ENCODE results near the gene FANCE.
A peak's percentile ranks its signal among the peaks of the same experiment; 100 is the strongest.
"Not testable (repeated sequence)": the region's sequence is repeated elsewhere in the genome, so short reads cannot be mapped to it uniquely, and the experiment has no call there.

The FANCE gene

DNA sequence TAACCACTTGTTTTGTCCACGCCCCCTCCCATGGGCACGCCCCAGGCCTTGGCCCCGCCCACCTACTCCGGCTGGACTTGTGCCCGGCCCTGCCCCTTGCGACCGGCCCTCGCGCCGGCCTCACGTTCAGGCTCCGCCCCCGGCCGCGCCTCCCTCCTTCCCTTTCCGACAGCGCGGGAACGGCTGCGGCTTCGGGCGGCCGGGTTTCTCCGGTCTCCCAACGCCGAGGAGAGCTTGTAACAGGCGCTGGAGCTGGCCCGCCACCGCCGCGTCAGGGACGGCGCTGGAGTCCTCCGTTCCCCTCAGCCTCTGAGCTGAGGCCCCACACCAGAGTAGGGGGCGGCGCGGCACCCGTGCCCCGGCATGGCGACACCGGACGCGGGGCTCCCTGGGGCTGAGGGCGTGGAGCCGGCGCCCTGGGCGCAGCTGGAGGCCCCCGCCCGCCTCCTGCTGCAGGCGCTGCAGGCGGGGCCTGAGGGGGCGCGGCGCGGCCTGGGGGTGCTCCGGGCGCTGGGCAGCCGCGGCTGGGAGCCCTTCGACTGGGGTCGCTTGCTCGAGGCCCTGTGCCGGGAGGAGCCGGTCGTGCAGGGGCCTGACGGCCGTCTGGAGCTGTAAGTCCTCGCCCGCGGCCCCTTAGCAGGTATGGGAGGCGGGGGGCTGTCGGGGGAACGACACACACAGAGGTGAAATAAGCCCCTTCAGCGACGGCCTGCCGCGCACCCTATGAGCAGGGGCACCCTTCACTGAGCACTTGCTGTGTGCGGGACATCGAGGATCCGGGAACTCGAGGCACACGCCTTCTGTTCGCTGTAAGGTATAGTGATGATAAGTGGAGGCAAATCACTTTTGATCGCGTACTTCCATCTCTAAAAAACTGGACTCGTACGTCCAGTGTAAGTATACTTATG lies at the start of gene FANCE:
Gene FANCE (plus strand): TSS at position 156 of the 908 bp plus-strand sequence. CDS start 208 bp downstream, at position 364.
- peak; percentile 85 to 87 for DNase-seq

GRCh38 chr6:35402856-35403191 lies 49.3 kb upstream of the FANCE start:
- no peak for DNase-seq

DNA sequence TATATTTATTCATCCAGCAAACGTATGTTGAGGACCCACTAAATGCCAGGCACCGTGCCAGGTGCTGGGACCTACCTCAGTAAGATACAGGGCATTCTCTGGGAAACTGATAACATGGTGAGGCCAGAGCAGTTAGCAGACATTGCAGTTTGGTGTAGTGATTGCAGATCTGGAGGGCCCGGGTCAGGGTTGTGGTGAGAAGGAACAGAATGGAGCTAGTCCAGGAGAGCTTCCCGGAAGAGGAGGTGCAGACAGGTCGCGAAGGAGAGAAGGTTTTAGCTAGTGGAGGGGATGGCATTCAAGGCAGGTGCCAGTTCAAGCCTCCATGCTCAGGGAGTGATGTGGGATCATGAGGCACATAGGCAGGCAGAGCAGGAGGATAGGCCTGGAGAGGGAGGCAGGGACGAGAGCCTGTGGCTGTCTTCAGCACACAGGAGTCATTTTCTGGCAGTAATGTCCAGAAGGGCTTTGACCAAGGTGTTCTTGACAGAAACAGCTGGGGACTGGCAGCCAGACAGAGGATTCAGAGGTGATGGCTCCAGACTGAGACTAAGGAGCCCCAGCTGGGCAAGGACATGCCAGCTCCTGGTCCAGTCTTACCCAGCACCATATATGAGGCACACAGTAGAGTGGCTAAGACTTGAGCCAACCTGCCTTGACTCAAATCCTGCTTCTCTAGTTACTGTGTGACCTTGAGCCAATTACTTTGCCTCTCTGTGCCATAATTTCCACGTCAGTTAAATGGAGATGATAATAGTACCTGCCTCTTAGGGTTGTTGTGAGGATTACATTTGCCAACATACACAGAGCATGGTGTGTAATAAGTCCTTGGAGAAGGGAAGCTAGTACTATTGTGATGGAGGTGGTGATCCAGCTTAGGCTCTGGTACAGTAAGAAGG lies 48.3 kb upstream of the FANCE start:
- no peak for DNase-seq

GRCh38 chr6:35406711-35407485 lies 45.2 kb upstream of the FANCE start:
- DNase-seq, result no peak

DNA sequence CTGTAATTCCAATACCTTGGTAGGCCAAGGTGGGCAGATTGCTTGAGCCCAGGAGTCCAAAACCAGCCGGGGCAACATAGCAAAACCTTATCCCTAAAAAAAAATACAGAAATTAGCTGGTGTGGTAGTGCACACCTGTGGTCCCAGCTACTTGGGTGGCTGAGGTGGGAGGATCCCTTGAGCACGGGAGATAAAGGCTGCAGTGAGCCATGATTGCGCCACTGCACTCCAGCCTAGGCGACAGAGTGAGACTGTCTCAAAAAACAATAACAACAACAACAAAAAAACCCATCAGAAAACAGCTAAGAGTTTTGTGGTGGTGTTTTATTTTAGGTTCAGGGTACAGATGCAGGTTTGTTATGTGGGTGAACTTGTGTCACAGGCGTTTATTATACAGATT lies 42.9 kb upstream of the FANCE start:
- no peak for DNase-seq

GRCh38 chr6:35410131-35410530 lies 42.0 kb upstream of the FANCE start:
- DNase-seq, result no peak

DNA sequence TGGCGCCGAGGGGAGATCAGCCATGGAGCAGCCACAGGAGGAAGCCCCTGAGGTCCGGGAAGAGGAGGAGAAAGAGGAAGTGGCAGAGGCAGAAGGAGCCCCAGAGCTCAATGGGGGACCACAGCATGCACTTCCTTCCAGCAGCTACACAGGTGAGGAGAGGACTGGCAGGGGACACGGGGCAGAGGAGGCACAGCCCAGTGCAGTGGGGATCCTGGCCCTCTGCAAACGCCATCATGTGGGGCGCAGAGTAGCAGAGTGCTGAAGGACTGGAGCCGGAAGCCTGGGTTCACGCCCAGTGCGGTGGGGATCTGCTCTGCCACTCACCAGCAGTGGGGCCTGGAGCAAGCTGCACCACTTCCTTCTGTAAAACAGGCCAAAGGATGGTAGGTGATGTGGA lies 41.1 kb upstream of the FANCE start:
- DNase-seq, result no peak

DNA sequence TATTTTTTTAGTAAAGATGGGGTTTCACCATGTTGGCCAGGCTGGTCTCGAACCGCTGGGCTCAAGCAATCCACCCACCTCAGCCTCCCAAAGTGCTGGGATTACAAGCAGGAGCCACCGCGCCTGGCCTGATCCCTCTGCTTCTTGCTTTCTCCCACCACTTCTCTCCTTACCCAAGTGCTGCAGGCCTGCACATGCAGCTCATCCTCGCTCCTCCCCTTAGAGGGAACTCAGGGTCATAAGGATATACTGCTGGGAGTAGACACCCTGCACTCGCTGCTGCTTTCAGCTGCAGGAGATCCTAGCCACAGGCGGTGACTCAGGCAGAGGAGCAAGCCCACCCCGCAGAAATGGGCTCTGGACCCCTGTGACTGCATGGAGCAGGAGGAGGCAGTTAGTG lies 40.0 kb upstream of the FANCE start:
- DNase-seq, result no peak

DNA sequence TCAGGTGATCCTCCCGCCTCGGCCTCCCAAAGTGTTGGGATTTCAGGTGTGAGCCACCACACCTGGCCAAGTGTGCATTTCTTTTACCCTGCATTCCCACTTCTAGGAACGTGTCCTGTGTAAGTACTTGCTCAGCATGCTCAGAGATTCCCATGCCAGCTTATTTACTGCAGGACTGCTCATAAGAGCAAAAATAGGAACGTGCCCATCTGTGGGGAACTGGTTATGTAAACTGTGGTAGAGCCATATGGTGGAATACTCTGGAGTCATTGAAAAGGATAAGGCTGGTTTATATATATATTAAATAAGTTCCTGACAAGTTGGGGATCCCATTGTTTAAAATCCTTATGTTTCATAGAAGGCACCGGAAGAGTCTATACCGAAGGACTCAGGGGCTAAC lies 38.2 kb upstream of the FANCE start:
- no peak for DNase-seq

- peak; percentile 22 to 31 for DNase-seq
Observed at GRCh38 chr6:35415065-35415891, 36.9 kb upstream of the FANCE start.

DNA sequence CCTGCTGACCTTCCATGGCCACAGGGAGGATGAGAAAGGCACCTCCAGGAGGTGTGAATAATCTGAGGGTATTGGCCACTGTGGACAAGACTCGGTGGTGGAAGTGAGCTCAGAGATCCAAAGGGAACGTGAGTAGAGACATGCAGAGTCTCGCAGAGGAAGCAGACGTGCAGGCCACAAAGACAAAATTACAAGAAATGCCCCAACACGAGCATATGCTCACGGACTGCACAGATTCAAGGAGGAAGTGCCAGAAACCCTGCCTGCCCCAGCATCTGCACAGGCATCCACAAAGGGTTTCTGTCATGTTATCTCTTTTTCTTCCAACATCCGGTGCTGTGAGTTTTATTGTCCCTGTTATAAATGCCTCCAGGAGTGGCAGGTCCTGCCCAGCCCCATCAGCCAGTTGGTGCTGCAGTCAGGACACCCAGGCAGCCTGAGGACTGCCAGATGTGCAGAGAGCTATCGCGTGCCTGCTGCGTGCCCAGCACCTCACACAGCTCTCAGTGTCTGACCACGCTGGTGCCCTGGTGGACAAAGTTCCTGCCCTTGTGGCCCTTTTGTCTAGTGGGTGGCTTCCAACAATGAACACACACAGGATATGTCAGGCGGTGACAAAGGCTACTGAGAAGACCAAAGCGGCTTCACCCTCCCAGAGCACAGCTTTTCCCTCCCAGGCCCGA lies 34.0 kb upstream of the FANCE start:
- DNase-seq, result no peak

DNA sequence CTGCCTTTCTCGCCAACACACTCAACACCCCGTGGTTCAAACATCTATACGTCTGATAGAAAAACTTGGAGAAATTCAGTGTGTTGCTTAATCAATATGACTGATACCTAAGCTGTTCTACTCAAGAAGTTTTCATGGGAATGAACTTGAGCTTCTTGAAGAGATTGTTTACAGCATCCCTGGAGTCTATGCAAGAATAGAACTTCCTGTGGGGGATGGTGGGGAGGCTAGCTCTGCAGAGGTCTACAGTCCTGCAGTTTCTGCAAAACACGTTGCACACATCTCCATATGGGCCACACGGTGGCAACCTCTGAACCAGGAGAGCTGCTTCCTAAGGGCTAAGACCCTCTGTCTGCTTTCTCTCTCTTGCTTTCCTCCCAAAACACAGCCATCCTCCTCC lies 32.7 kb upstream of the FANCE start:
- DNase-seq, result no peak

DNA sequence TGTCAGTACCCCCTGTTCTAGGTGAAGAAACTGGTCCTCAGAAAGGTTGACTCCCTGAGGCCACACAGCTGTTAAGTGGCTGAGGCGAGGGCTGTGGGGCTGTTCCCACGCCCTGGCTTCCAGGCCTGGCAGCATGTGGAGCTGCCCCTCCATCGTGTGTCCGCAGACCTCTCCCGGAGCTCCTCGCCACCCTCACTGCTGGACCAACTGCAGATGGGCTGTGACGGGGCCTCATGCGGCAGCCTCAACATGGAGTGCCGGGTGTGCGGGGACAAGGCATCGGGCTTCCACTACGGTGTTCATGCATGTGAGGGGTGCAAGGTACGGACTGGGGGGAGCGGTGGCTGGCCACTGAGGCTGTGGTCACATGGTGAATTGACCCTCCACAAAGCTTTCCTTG lies 32.2 kb upstream of the FANCE start:
- DNase-seq, result no peak

- no peak for DNase-seq
Observed at GRCh38 chr6:35425284-35425683, 26.9 kb upstream of the FANCE start.

- no peak for DNase-seq
Observed at GRCh38 chr6:35426074-35426473, 26.1 kb upstream of the FANCE start.

DNA sequence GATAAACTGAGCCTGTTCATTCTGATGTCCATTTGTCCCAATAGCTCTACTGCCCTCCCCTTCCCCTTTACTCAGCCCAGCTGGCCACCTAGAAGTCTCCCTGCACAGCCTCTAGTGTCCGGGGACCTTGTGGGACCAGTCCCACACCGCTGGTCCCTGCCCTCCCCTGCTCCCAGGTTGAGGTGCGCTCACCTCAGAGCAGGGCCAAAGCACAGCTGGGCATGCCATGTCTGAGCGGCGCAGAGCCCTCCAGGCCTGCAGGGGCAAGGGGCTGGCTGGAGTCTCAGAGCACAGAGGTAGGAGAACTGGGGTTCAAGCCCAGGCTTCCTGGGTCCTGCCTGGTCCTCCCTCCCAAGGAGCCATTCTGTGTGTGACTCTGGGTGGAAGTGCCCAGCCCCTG lies 24.7 kb upstream of the FANCE start:
- DNase-seq, result no peak

GRCh38 chr6:35427851-35428321 lies 24.3 kb upstream of the FANCE start:
- DNase-seq, result no peak

DNA sequence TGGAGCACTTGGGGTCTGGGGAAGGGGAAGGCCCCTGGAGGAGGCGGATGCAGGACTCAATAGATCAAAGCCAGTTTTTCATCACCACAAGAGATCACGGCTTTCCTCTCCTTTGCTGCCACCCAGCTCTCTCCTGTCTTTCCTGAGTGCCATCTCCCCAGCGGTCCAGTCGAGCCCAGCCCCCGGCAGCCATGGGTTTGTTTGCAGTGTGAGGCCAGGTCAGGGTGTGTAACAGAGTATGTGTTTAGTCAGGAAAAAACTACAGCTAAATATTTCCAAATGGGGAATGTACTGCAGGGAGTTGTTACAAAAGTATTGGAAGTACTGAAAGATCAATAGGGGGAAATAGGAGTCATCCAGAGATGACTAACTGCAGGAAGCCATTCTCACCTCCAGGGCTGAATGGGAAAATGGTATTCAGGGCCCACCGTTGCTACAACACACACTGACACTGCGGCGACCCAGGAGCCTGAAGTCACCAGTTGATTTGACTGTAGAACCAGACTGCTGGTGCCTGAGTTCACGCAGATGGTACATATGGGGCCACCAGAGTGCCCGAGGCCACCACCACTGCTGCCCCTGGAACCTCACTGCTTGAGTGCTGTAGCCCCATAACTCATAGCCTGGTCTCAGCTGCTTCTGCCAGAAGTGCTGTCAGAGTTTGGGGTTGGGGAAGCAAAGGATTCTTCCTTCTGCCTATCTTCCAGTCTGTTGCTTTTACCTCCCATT lies 23.6 kb upstream of the FANCE start:
- no peak for DNase-seq

DNA sequence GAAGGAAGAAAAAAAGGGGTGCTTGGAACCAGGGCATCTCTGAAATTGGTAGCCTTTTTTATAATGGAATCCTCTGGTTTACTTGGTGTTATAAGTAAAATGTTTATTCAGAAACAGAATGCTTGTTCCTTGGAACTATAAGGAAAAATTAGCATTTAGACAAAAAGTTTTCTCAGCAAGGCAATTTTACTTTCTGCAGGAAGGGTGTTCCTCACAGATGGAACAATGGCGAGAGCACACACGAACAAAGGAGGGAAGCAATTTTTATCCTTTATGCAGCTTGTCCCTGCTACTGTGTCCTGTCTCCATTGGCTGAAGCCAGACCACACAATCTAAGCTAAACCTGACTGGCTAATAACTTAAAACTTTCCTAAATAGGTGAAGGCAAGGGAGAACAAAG lies 22.7 kb upstream of the FANCE start:
- DNase-seq, result no peak

GRCh38 chr6:35432291-35432690 lies 19.8 kb upstream of the FANCE start:
- no peak for DNase-seq

DNA sequence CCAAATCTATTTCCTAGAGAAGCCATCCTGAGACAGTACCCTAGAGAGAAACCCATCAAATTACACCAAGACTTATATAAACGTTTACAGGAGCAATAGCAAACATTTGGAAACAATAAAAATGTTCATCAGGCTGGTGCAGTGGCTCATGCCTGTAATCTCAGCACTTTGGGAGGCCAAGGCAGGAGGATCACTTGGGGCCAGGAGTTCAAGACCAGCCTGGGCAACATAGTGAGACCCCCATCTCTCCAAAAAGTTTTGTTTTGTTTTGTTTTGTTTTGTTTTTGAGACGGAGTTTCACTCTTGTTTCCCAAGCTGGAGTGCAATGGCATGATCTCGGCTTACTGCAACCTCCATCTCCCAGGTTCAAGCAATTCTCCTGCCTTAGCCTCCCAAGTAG lies 19.4 kb upstream of the FANCE start:
- not testable (repeated sequence) for DNase-seq
